Natural killer cell (primary cell): ENCODE data around the gene PRODH2. TPM values are rescaled to one million over a fixed set of nuclear protein-coding genes. Genes with fewer than 3 reads are reported as not detected.

Source experiments
- ATAC-seq, 3 donors: fragments of 150-1000 bp in 2 of 3; fragments of 200-7000 bp in 1 of 3; cut with Tn5 transposase; 1 replicate in 1 of 3; 2 replicates in 2 of 3; pipeline ENCODE4 v1.10.0; 2021; ENCODE audit warnings: mild to moderate bottlenecking in 2 of 3, moderate library complexity in 2 of 3
- DNase-seq, 2 donors: peaks; one replicate each; pipeline versions ENCODE4 v3.0.0 to v3.0.0-alpha.2; 2013 to 2021; ENCODE audit warnings: mixed read lengths in 1 of 2
- H3K27ac ChIP-seq: one replicate; pipeline ENCODE4 v1.5.1; 2013; ENCODE audit warnings: mild to moderate bottlenecking, low read length
- H3K27me3 ChIP-seq: one replicate; pipeline ENCODE4 v1.6.1; 2013; ENCODE audit warnings: low read length; ENCODE audit not compliant: control insufficient read depth, insufficient read depth
- H3K36me3 ChIP-seq: one replicate; pipeline ENCODE4 v1.6.1; 2013; ENCODE audit warnings: low read length; ENCODE audit not compliant: control insufficient read depth, insufficient read depth
- H3K4me1 ChIP-seq: one replicate; pipeline ENCODE4 v1.6.1; 2013; ENCODE audit warnings: low read length; ENCODE audit not compliant: control insufficient read depth, insufficient read depth
- H3K4me3 ChIP-seq: one replicate; pipeline ENCODE4 v1.5.1; 2013; ENCODE audit warnings: low read length
- H3K9me3 ChIP-seq: one replicate; pipeline ENCODE4 v1.6.1; 2013; ENCODE audit warnings: low read length; ENCODE audit not compliant: control insufficient read depth, insufficient read depth
- H3K27ac Mint-ChIP-seq, 2 donors: one replicate each; pipeline ENCODE4 v1.8.0; 2022; ENCODE audit warnings: mild to moderate bottlenecking in 2 of 2, mixed read lengths in 2 of 2, moderate library complexity in 1 of 2
- H3K27me3 Mint-ChIP-seq, 2 donors: one replicate each; pipeline ENCODE4 v1.8.0; 2022; ENCODE audit warnings: low read depth in 2 of 2, mixed read lengths in 2 of 2
- H3K36me3 Mint-ChIP-seq: one replicate; pipeline ENCODE4 v1.8.0; 2022; ENCODE audit warnings: mixed read lengths
- H3K4me1 Mint-ChIP-seq, 2 donors: one replicate each; pipeline ENCODE4 v1.8.0; 2022; ENCODE audit warnings: mixed read lengths in 2 of 2
- H3K4me3 Mint-ChIP-seq: one replicate; pipeline ENCODE4 v1.8.0; 2022; ENCODE audit warnings: mild to moderate bottlenecking, moderate library complexity, mixed read lengths
- H3K9me3 Mint-ChIP-seq, 2 donors: one replicate each; pipeline ENCODE4 v1.8.0; 2022; ENCODE audit warnings: mixed read lengths in 2 of 2
- WGBS: methylation state at CpG from one replicate; pipeline ENCODE4 v1.1.7; 2013; ENCODE audit warnings: missing lambda C conversion rate; ENCODE audit not compliant: insufficient coverage; 5-methylcytosine and 5-hydroxymethylcytosine counted together
- intact Hi-C: fragments of 100-400 bp; cut with micrococcal nuclease; formaldehyde crosslinking; loops from one replicate; pipeline ENCODE4 v1.14.2; 2022
- total RNA-seq, 4 donors: library from RNA; stranded (reverse); fragments of 120-200 nt in 1 of 4; gene quantifications; one replicate each; pipeline versions ENCODE4 v1.2.3 to v1.2.4, GENCODE V29; 2013 to 2022
- TF ChIP-seq, protein P1 (sequence below): fragments of 200-600 bp; IDR thresholded peaks from one replicate; pipeline ENCODE4 v1.8.0; 2022; ENCODE audit warnings: antibody characterized with exemption

The PRODH2 gene
- total RNA-seq, 3 donors from 2014 or later (not counting 1 experiment from before 2014, with no cell fraction given): not detected

DNA sequence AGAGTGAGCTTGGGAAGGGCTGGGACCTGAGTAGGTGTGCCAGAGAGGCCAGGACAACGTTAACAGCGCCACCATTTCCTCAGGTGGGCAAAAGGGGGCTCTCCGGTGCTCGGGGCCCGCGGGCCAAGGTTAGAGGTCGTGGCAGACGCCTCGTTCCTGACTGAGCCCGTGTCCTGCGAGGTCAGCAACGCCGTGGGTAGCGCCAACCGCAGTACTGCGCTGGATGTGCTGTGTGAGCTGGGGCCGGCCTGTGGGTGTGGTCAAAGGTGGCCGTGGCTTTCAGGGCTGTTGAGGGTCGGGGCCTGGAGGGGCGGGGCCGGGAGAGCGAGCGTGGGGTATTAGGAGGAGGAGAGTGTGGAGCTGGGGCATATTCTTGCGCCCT lies 47.8 kb upstream of the PRODH2 start:
- Histone ChIP-seq H3K4me1 (peaks cover 20% of the 10 kb centered on the region), H3K36me3 (no peaks in the 10 kb centered on the region), H3K27ac (no peak overlapping the region), H3K27me3 (peaks cover 35% of the 10 kb centered on the region), H3K4me3 (no peak overlapping the region), H3K9me3 (no peaks in the 10 kb centered on the region)
- H3K27me3 Mint-ChIP-seq: peaks cover 44 to 52% of the 10 kb centered on the region in 2 donors
- no peak overlapping the region for H3K27ac Mint-ChIP-seq
- ATAC-seq (no peak), DNase-seq (no peak)
- no peaks in the 10 kb centered on the region for H3K9me3 Mint-ChIP-seq
- 16% methylated on average over 24 of the region's 24 CpGs for WGBS
- H3K36me3 Mint-ChIP-seq: no peaks in the 10 kb centered on the region
- intact Hi-C loops: no loop called here
- peaks cover 0 to 15% of the 10 kb centered on the region in 2 donors for H3K4me1 Mint-ChIP-seq
- TF ChIP-seq, protein P1, sequence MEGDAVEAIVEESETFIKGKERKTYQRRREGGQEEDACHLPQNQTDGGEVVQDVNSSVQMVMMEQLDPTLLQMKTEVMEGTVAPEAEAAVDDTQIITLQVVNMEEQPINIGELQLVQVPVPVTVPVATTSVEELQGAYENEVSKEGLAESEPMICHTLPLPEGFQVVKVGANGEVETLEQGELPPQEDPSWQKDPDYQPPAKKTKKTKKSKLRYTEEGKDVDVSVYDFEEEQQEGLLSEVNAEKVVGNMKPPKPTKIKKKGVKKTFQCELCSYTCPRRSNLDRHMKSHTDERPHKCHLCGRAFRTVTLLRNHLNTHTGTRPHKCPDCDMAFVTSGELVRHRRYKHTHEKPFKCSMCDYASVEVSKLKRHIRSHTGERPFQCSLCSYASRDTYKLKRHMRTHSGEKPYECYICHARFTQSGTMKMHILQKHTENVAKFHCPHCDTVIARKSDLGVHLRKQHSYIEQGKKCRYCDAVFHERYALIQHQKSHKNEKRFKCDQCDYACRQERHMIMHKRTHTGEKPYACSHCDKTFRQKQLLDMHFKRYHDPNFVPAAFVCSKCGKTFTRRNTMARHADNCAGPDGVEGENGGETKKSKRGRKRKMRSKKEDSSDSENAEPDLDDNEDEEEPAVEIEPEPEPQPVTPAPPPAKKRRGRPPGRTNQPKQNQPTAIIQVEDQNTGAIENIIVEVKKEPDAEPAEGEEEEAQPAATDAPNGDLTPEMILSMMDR: no peak
- no peak overlapping the region for H3K4me3 Mint-ChIP-seq

DNA sequence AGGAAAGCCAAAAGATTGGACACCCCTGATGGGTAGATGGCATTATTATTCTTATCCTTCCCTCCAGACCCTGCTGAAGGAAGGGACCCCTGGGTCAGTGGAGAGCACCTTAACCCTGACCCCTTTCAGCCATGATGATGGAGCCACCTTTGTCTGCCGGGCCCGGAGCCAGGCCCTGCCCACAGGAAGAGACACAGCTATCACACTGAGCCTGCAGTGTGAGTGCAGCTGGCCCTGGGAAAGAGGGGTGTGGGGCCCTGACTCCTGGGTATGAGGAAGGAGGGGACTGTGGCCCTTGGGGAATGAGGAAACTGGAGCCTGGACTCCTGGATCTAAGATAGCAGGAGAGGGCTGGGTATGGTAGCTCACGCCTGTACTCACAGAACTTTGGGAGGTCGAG lies 46.8 kb upstream of the PRODH2 start:
- H3K36me3 Mint-ChIP-seq: no peaks in the 10 kb centered on the region
- WGBS: 82% methylated on average over 4 of the region's 4 CpGs
- no peaks in the 10 kb centered on the region for H3K9me3 Mint-ChIP-seq
- Histone ChIP-seq H3K4me1 (peaks cover 20% of the 10 kb centered on the region), H3K27me3 (peaks cover 38% of the 10 kb centered on the region), H3K36me3 (no peaks in the 10 kb centered on the region), H3K27ac (no peak overlapping the region), H3K4me3 (no peak overlapping the region), H3K9me3 (no peaks in the 10 kb centered on the region)
- TF ChIP-seq, protein P1: no peak
- H3K27ac Mint-ChIP-seq: no peak overlapping the region
- no peak overlapping the region for H3K4me3 Mint-ChIP-seq
- intact Hi-C loops: no loop called here
- ATAC-seq (no peak), DNase-seq (no peak)
- H3K4me1 Mint-ChIP-seq: peaks cover 0 to 15% of the 10 kb centered on the region in 2 donors
- peaks cover 52 to 55% of the 10 kb centered on the region in 2 donors for H3K27me3 Mint-ChIP-seq

DNA sequence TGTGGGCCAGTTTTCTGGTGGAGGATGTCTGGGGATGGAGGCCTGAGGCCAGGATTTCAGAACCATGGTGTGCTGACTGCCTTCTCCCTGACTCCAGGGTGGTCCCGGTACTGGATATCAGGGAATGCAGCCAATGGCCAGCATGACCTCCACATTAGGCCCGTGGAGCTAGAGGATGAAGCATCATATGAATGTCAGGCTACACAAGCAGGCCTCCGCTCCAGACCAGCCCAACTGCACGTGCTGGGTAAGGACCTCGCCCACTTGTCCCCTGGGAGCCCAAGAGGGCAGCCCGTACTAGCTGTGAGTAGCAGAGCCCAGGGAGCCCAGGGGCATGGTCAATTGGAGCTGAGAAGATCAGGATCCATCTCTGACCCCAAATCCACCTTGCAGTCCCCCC lies 45.7 kb upstream of the PRODH2 start:
- Mint-ChIP-seq H3K27me3 (peaks cover 58 to 62% of the 10 kb centered on the region in 2 donors), H3K36me3 (no peaks in the 10 kb centered on the region), H3K4me3 (peak overlapping the region; percentile 28), H3K4me1 (peaks cover 0 to 15% of the 10 kb centered on the region in 2 donors), H3K27ac (no peak overlapping the region), H3K9me3 (no peaks in the 10 kb centered on the region)
- 85% methylated on average over 6 of the region's 6 CpGs for WGBS
- Histone ChIP-seq H3K27ac (no peak overlapping the region), H3K9me3 (no peaks in the 10 kb centered on the region), H3K27me3 (peaks cover 38% of the 10 kb centered on the region), H3K4me1 (peaks cover 20% of the 10 kb centered on the region), H3K36me3 (no peaks in the 10 kb centered on the region), H3K4me3 (no peak overlapping the region)
- intact Hi-C loops: no loop called here
- DNase-seq: no peak
- TF ChIP-seq, protein P1: no peak
- ATAC-seq: no peak

DNA sequence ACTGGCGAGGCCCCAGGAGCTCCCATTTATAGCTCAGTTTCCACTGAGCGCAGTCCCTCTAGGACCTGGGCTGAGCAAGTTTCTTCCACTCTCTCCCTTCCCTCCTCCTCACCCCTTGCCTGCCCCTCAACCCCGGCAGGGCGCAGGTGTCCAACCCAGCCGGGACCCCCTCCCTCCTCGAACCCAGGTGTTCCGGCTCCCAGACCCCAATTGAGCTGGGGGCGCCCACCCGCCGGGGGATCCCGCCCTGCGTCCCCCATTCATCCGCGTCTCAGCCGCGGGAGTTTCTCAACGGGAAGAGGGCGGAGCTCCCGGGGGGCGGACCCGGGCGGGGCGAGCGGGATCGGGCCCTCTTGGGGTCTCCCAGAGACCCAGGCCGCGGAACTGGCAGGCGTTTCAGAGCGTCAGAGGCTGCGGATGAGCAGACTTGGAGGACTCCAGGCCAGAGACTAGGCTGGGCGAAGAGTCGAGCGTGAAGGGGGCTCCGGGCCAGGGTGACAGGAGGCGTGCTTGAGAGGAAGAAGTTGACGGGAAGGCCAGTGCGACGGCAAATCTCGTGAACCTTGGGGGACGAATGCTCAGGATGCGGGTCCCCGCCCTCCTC lies 44.0 kb upstream of the PRODH2 start, which contains the start of gene KIRREL2:
Gene KIRREL2 (plus strand): TSS at position 366 of the 604 bp plus-strand sequence. CDS start 209 bp downstream, at position 575.
- TF ChIP-seq, protein P1: no peak
- peaks cover 38% of the 10 kb centered on the region for H3K27me3 ChIP-seq
- 1% methylated on average over 42 of the region's 42 CpGs for WGBS

More for the DNA sequence above, 44.0 kb upstream of the PRODH2 start, which contains the start of gene KIRREL2:
- H3K27ac ChIP-seq: no peak within 1 kb of the TSS
- Mint-ChIP-seq H3K4me1 (peaks cover 0 to 15% of the 10 kb centered on the region in 2 donors), H3K9me3 (no peaks in the 10 kb centered on the region), H3K27ac (no peak within 1 kb of the TSS), H3K27me3 (peaks cover 55 to 69% of the 10 kb centered on the region in 2 donors), H3K4me3 (peak within 1 kb of the TSS; percentile 75), H3K36me3 (no peaks in the 10 kb centered on the region)
- H3K36me3 ChIP-seq: no peaks in the 10 kb centered on the region
- peak within 1 kb of the TSS; percentile 27 for H3K4me3 ChIP-seq
- peak in 1 of 2 donors; percentile 39 for DNase-seq
- peaks cover 20% of the 10 kb centered on the region for H3K4me1 ChIP-seq
- ATAC-seq: peak; percentile 22 to 59 (median 49)
- intact Hi-C loops: no loop called here
- H3K9me3 ChIP-seq: no peaks in the 10 kb centered on the region
